OCI-LY3 (cell line): ENCODE data around the gene PTPRN2.

Source experiments
- H2AFZ ChIP-seq: fragments of 200-600, 300-600 bp; shearing (Covaris generic); 2 replicates; pipeline ENCODE4 v1.6.0; 2014; ENCODE audit warnings: antibody characterized with exemption, low read depth, low read length
- H3K27ac ChIP-seq: fragments of 200-600, 300-600 bp; sonication (generic); 2 replicates; pipeline ENCODE4 v1.5.1; 2014; ENCODE audit warnings: mild to moderate bottlenecking, low read length, moderate library complexity, mixed read lengths
- H3K27me3 ChIP-seq: fragments of 200-600, 300-600 bp; sonication (generic); 2 replicates; pipeline ENCODE4 v1.6.1; 2014; ENCODE audit warnings: low read depth, low read length, mixed read lengths
- H3K36me3 ChIP-seq: fragments of 200-600, 300-600 bp; sonication (generic); replicated peaks from 2 replicates; pipeline ENCODE3; 2014; ENCODE audit warnings: low read depth, low read length, mixed read lengths
- H3K4me1 ChIP-seq: fragments of 300-600, 200-600 bp; sonication (generic); 2 replicates; pipeline ENCODE4 v1.6.1; 2014; ENCODE audit warnings: low read length, mixed read lengths
- H3K4me2 ChIP-seq: fragments of 200-600, 300-600 bp; sonication (generic); 2 replicates; pipeline ENCODE4 v1.6.1; 2014; ENCODE audit warnings: low read length, mixed read lengths
- H3K4me3 ChIP-seq: fragments of 300-600, 200-600 bp; sonication (generic); 2 replicates; pipeline ENCODE4 v1.5.1; 2014; ENCODE audit warnings: antibody characterized with exemption, mild to moderate bottlenecking, low read length, moderate library complexity
- H3K79me2 ChIP-seq: fragments of 300-600, 200-600 bp; shearing (Covaris generic); 2 replicates; pipeline ENCODE4 v1.6.1; 2014; ENCODE audit warnings: mild to moderate bottlenecking, low read length, mixed read lengths
- H3K9ac ChIP-seq: fragments of 300-600, 200-600 bp; shearing (Covaris generic); 2 replicates; pipeline ENCODE4 v1.6.0; 2014; ENCODE audit warnings: mild to moderate bottlenecking, low read length, moderate library complexity
- H3K9me3 ChIP-seq: fragments of 200-600, 300-600 bp; shearing (Covaris generic); 2 replicates; pipeline ENCODE4 v1.6.1; 2014; ENCODE audit warnings: low read length, mixed read lengths; ENCODE audit not compliant: insufficient read depth
- H4K20me1 ChIP-seq: fragments of 200-600, 300-600 bp; sonication (generic); 2 replicates; pipeline ENCODE4 v1.6.1; 2016; ENCODE audit warnings: low read length, mixed read lengths; ENCODE audit not compliant: insufficient read depth
- EZH2phosphoT487 ChIP-seq: fragments of 200-600 bp; shearing (Covaris generic); IDR thresholded peaks from 2 replicates; pipeline ENCODE4 v1.6.1; 2018; ENCODE audit warnings: antibody characterized with exemption, mixed run types, low read depth
- TF ChIP-seq, protein P1 (sequence below): fragments of 200-600, 300-600 bp; sonication (generic); IDR thresholded peaks from 2 replicates; pipeline ENCODE4 v1.5.1; 2014; ENCODE audit warnings: antibody characterized with exemption, low read length, low read depth

The PTPRN2 gene

GRCh38 chr7:158617737-158618128, 30.1 kb upstream of the PTPRN2 start:
- Histone ChIP-seq H3K9me3 (no peaks in the 10 kb centered on the region), H3K4me1 (peaks cover 14% of the 10 kb centered on the region), H3K36me3 (peaks cover 5% of the 10 kb centered on the region), H2AFZ (no peak overlapping the region), H4K20me1 (peaks cover 11% of the 10 kb centered on the region; the same call in 1 of the 2 replicates), H3K9ac (no peak overlapping the region), H3K27ac (no peak overlapping the region), H3K27me3 (no peaks in the 10 kb centered on the region), H3K4me3 (no peak overlapping the region), H3K4me2 (no peak overlapping the region), H3K79me2 (no peaks in the 10 kb centered on the region)
- TF ChIP-seq, protein P1, sequence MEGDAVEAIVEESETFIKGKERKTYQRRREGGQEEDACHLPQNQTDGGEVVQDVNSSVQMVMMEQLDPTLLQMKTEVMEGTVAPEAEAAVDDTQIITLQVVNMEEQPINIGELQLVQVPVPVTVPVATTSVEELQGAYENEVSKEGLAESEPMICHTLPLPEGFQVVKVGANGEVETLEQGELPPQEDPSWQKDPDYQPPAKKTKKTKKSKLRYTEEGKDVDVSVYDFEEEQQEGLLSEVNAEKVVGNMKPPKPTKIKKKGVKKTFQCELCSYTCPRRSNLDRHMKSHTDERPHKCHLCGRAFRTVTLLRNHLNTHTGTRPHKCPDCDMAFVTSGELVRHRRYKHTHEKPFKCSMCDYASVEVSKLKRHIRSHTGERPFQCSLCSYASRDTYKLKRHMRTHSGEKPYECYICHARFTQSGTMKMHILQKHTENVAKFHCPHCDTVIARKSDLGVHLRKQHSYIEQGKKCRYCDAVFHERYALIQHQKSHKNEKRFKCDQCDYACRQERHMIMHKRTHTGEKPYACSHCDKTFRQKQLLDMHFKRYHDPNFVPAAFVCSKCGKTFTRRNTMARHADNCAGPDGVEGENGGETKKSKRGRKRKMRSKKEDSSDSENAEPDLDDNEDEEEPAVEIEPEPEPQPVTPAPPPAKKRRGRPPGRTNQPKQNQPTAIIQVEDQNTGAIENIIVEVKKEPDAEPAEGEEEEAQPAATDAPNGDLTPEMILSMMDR = no peak
- TF ChIP-seq EZH2phosphoT487 = no peak

DNA sequence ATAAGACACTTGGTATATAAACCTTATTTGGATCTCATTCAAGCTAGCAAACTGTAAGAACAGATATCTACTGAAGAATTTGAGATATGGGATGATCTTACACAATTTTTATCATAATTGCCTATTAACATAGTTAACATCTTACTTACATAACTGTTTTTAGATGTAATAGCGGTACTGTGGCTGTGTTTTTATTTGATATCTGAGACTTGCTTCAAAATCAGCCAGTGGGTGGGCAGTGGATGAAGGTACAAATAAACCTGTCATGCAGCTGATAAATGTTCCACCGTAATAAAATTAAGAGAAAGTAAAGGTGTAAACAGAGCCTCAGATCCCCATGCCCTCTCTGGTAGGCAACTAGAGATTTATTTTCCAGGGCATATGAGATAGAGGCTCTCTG, 28.4 kb upstream of the PTPRN2 start:
- H4K20me1 ChIP-seq = peaks cover 23% of the 10 kb centered on the region; the same call in 1 of the 2 replicates
- H3K9ac ChIP-seq = no peak overlapping the region
- peaks cover 16% of the 10 kb centered on the region for H3K4me1 ChIP-seq
- no peaks in the 10 kb centered on the region for H3K9me3 ChIP-seq
- no peak overlapping the region for H3K27ac ChIP-seq
- TF ChIP-seq, protein P1 = no peak
- TF ChIP-seq EZH2phosphoT487 = no peak
- H3K27me3 ChIP-seq = no peaks in the 10 kb centered on the region
- H3K4me3 ChIP-seq = no peak overlapping the region
- H2AFZ ChIP-seq = no peak overlapping the region
- H3K4me2 ChIP-seq = no peak overlapping the region
- peaks cover 12% of the 10 kb centered on the region for H3K36me3 ChIP-seq
- no peaks in the 10 kb centered on the region for H3K79me2 ChIP-seq

GRCh38 chr7:158614700-158615099, 27.1 kb upstream of the PTPRN2 start:
- Histone ChIP-seq H2AFZ (no peak overlapping the region), H3K4me1 (peaks cover 16% of the 10 kb centered on the region), H3K4me3 (no peak overlapping the region), H3K9me3 (no peaks in the 10 kb centered on the region), H3K4me2 (no peak overlapping the region), H3K27ac (no peak overlapping the region), H4K20me1 (peaks cover 23% of the 10 kb centered on the region; the same call in 1 of the 2 replicates), H3K9ac (no peak overlapping the region), H3K27me3 (no peaks in the 10 kb centered on the region), H3K36me3 (peaks cover 16% of the 10 kb centered on the region), H3K79me2 (no peaks in the 10 kb centered on the region)
- TF ChIP-seq EZH2phosphoT487 = no peak
- TF ChIP-seq, protein P1 = no peak

GRCh38 chr7:158613481-158613880, 25.9 kb upstream of the PTPRN2 start:
- no peak overlapping the region for H2AFZ ChIP-seq
- no peaks in the 10 kb centered on the region for H3K79me2 ChIP-seq
- no peak overlapping the region for H3K9ac ChIP-seq
- no peaks in the 10 kb centered on the region for H3K27me3 ChIP-seq
- 0 out of 2 replicates have a peak overlapping the region, but pooled peaks have one; percentile 20 for H3K27ac ChIP-seq
- peaks cover 23% of the 10 kb centered on the region; the same call in 1 of the 2 replicates for H4K20me1 ChIP-seq
- H3K4me3 ChIP-seq = no peak overlapping the region; the same call in 1 of the 2 replicates
- H3K9me3 ChIP-seq = no peaks in the 10 kb centered on the region
- peaks cover 16% of the 10 kb centered on the region for H3K4me1 ChIP-seq
- TF ChIP-seq EZH2phosphoT487 = no peak
- TF ChIP-seq, protein P1 = no peak
- H3K36me3 ChIP-seq = peaks cover 13% of the 10 kb centered on the region
- H3K4me2 ChIP-seq = peak overlapping the region; percentile 54
